Retinal pigment epithelial cell (primary cell): ENCODE data around the gene MYORG.
"Not testable (repeated sequence)": the region's sequence is repeated elsewhere in the genome, so short reads cannot be mapped to it uniquely, and the experiment has no call there.

Experiments used
- DNase-seq: peaks from one replicate; pipeline ENCODE4 v3.0.0-alpha.2; 2010; ENCODE audit warnings: low read depth
- H3K4me3 ChIP-seq: 2 replicates; pipeline ENCODE4 v1.5.1; 2011; ENCODE audit warnings: mild to moderate bottlenecking, low read length, control low read depth, moderate library complexity
- CTCF ChIP-seq: conservative IDR thresholded peaks from 2 replicates; pipeline ENCODE4 v1.5.1; 2011; ENCODE audit warnings: low read depth, low read length, control low read depth, inconsistent platforms

The MYORG gene

GRCh38 chr9:34370335-34370969 lies 6.2 kb downstream of the MYORG start:
- TF ChIP-seq CTCF = no peak
- no peak for DNase-seq
- H3K4me3 ChIP-seq = peak overlapping the region; percentile 42

- H3K4me3 ChIP-seq = no peak overlapping the region
- no peak for TF ChIP-seq CTCF
- no peak for DNase-seq
These were observed 7.1 kb downstream of the MYORG start for GRCh38 chr9:34369636-34370035.

GRCh38 chr9:34368796-34369195 lies 7.9 kb downstream of the MYORG start:
- not testable (repeated sequence) for DNase-seq, H3K4me3 ChIP-seq

- not testable (repeated sequence) for DNase-seq, H3K4me3 ChIP-seq
These were observed 8.8 kb downstream of the MYORG start for GRCh38 chr9:34367751-34368410.

- no peak overlapping the region for H3K4me3 ChIP-seq
- TF ChIP-seq CTCF = no peak
- no peak for DNase-seq
These were observed 10.3 kb downstream of the MYORG start for GRCh38 chr9:34366365-34366764.

- H3K4me3 ChIP-seq = no peak overlapping the region
- DNase-seq = no peak
- no peak for TF ChIP-seq CTCF
These were observed 11.4 kb downstream of the MYORG start for GRCh38 chr9:34365282-34365681.

- no peak for TF ChIP-seq CTCF
- DNase-seq = no peak
- no peak overlapping the region for H3K4me3 ChIP-seq
These were observed 12.9 kb downstream of the MYORG start for GRCh38 chr9:34363619-34364351.
